ENCODE data around the gene TUBA4B.
A peak's percentile ranks its signal among the peaks of the same experiment; 100 is the strongest.

Gene TUBA4B

GRCh38 chr2:219279916-219280516 lies 27.0 kb downstream of the TUBA4B start:
- no peaks in the 10 kb centered on the region for H3K9me3 ChIP-seq (ENCODE audit: control insufficient read depth, insufficient read depth, low read depth, low read length)
- TF ChIP-seq ZNF513 (tag by site-specific recombination; IDR thresholded peaks at IDR 0.05) (peak; percentile 53), ZNF843 (tag by site-specific recombination; IDR thresholded peaks at IDR 0.05) (no peak), SCRT2 (tag by site-specific recombination; IDR thresholded peaks at IDR 0.05) (peak; percentile 92)
- ChIA-PET POLR2A (interaction anchor here (0.5 to 1.8 kb wide), 6 partner anchors 12 to 291 kb away, joined by 3 to 18 read pairs (median 8); partner anchors contain the start of genes ABCB6, GLB1L, OBSL1 and STK16), CTCF (interaction anchor here (0.7 to 15.0 kb wide), 4 partner anchors 16 to 151 kb away, joined by 3 to 297 read pairs (median 6); no protein-coding TSS in a partner anchor)
- H3K36me3 ChIP-seq (ENCODE audit: control insufficient read depth in 2 of 2, insufficient read depth in 1 of 2, low read length in 2 of 2) = peaks cover 0 to 48% of the 10 kb centered on the region in 2 experiments; a peak in 1 of 3 replicates
- H3K4me1 ChIP-seq (ENCODE audit: control insufficient read depth, insufficient read depth, low read length) = peaks cover 6% of the 10 kb centered on the region
- peak overlapping the region; percentile 67; the same call in 1 of the 2 replicates for H3K27ac ChIP-seq (ENCODE audit: extremely low read depth, low read depth, low read length)
- H3K4me3 ChIP-seq (ENCODE audit: low read depth, low read length) = peak overlapping the region; percentile 54

GRCh38 chr2:219280651-219281050 lies 27.6 kb downstream of the TUBA4B start:
- H3K27ac ChIP-seq (ENCODE audit: extremely low read depth, low read depth, low read length) = no peak overlapping the region
- no peak overlapping the region for H3K4me3 ChIP-seq (ENCODE audit: low read depth, low read length)
- TF ChIP-seq ZEB2 (tag by site-specific recombination; IDR thresholded peaks at IDR 0.05) = no peak
- TF ChIP-seq ZNF280D (tag by site-specific recombination; IDR thresholded peaks at IDR 0.05) = no peak
- no peak for TF ChIP-seq ZNF302 (tag by site-specific recombination; IDR thresholded peaks at IDR 0.05; ENCODE audit: low read depth)
- TF ChIP-seq HOXC10 (CRISPR knock-in tag; IDR thresholded peaks at IDR 0.05) = no peak
- TF ChIP-seq ZNF701 (tag by site-specific recombination; IDR thresholded peaks at IDR 0.05) = no peak
- no peak for TF ChIP-seq ZNF704 (tag by site-specific recombination; IDR thresholded peaks at IDR 0.05)
- TF ChIP-seq ZNF354C (tag by site-specific recombination; IDR thresholded peaks at IDR 0.05; ENCODE audit: borderline replicate concordance, low read depth) = no peak
- no peak for TF ChIP-seq ZNF843 (tag by site-specific recombination; IDR thresholded peaks at IDR 0.05)
- no peak for TF ChIP-seq ZNF548 (tag by site-specific recombination; IDR thresholded peaks at IDR 0.05)
- TF ChIP-seq ZSCAN23 (tag by site-specific recombination; IDR thresholded peaks at IDR 0.05) = no peak
- no peak for TF ChIP-seq ZXDB (tag by site-specific recombination; IDR thresholded peaks at IDR 0.05)
- TF ChIP-seq SP7 (tag by site-specific recombination; IDR thresholded peaks at IDR 0.05) = no peak
- no peak for TF ChIP-seq ZSCAN4 (tag by site-specific recombination; IDR thresholded peaks at IDR 0.05)
- TF ChIP-seq ZNF223 (tag by site-specific recombination; IDR thresholded peaks at IDR 0.05) = no peak
- no peak for TF ChIP-seq ZNF140 (tag by site-specific recombination; IDR thresholded peaks at IDR 0.05)
- no peak for TF ChIP-seq ZNF48 (tag by site-specific recombination; IDR thresholded peaks at IDR 0.05)
- no peak for TF ChIP-seq ZNF211 (tag by site-specific recombination; IDR thresholded peaks at IDR 0.05; ENCODE audit: low read depth)
- H3K36me3 ChIP-seq (ENCODE audit: control insufficient read depth in 2 of 2, insufficient read depth in 1 of 2, low read length in 2 of 2) = peaks cover 0 to 54% of the 10 kb centered on the region in 2 experiments; a peak in 1 of 3 replicates
- H3K4me1 ChIP-seq (ENCODE audit: control insufficient read depth, insufficient read depth, low read length) = peaks cover 6% of the 10 kb centered on the region
- POLR2A ChIA-PET = interaction anchor here (1.3 kb wide), 1 partner anchor 14 kb away, joined by 4 read pairs; no protein-coding TSS in a partner anchor
- H3K9me3 ChIP-seq (ENCODE audit: control insufficient read depth, insufficient read depth, low read depth, low read length) = no peaks in the 10 kb centered on the region
- CTCF ChIA-PET = interaction anchor here (0.6 to 15.0 kb wide), 4 partner anchors 16 to 110 kb away, joined by 4 to 297 read pairs (median 5); no protein-coding TSS in a partner anchor

Data from HEK293 (cell line).